GM18498 (cell line): Measurements from ENCODE around the gene C9orf72.

Experiments used
- ATAC-seq: cut with Tn5 transposase; IDR thresholded peaks from one replicate; pipeline ENCODE4 v1.9.1; 2021; ENCODE audit warnings: mild to moderate bottlenecking, moderate library complexity; ENCODE audit not compliant: unreplicated experiment

C9orf72 gene

DNA sequence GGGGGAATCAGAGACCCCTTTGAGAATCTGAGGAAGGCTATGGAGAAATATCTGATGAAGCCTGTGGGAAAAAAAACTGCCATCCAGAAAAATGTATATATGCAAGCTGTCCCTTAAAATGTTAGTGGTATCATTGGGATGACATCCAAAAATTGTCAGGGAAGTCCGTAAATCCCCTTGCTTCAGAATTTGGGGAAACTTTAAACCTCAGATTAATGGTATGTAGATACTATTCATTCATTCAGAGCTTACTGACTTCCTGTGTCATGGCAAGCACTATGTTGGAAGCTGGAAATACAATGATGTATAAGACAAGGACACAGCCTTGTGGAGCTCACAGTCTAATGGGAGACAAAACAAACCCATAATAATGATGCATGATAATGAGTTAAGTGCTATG lies 32.8 kb downstream of the C9orf72 start:
- ATAC-seq, result no peak

DNA sequence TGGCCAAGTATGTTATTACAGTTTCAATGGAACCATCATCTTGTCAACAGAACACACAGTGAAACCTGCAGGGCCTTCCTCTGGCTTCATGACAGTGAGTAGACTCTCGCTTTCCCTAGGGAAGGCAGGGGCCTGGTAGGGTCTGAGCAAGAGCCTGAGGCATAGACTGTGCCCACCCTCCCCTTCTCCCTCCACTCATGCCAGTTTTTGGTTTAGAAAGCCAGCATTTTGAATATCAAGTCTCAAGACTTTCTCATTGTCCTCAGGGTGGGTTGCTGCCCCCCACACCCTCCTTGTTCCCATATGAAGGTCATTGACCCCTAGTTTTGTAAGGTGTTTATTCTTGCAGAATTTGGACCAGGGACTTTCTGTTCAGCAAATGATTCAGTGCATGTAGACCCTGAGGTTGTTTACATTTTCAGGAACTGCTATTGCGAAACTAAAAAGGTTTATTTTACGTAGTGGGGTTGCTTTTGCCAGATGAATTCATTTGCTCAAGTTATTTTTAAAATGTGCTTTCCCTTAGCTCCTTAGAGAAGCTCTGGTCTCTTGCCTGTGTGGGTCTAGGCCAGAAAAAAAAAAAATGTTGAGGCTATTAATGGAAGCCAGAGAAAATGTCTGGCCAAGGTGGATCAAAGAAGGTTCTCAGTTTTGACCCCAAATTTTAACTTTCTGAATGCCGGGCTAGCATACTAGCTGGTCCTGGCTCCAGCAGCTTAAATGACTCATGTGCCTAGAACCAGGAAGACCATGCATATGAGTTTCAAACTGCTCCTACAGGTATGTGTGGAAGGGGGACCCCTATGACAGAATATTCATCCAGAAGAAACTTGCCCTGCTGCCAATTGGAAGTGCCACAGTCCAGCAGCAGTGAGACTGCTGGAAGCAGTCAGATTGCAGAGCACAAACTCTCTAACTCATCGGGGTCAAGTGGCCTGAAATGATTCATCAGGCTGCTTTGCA lies 33.5 kb downstream of the C9orf72 start:
- ATAC-seq, result peak; percentile 53

DNA sequence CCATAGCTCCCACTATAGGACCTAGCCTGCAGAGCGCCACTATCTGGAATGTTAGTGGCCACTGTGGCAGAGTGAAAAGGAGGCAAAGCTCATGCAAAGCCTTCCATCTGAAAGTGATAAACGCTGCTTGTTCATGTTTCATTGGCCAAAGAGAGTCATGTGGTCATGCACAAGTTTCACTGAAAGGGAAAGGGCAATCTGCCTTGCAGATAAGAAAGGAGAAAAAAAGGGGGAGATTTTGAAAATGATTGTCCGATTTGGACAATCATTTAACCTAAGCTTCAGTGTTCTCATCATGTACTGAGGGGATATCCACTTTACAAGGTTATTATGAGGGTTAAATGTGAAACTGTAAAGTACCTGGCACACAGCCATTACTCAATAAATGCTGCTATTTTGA lies 34.6 kb downstream of the C9orf72 start:
- peak; percentile 62 for ATAC-seq

DNA sequence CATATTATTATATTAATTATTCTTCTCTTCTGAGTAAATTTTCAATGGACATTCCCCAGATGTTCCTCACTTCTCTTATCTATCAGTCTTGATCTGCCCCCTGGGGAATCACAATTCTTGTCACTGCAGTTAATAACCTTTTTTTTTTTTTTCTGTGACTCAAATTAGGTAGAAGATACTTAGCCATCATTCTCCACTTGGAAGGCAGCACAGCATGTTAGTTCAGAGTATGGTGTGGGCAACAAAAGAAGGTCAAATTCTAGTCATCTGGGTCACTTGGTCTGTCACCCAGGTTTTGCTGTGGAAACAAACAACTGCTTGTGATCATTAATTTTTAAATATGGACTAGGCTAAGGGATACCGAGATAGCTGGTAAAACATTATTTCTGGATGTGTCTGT lies 35.5 kb downstream of the C9orf72 start:
- ATAC-seq, result no peak

DNA sequence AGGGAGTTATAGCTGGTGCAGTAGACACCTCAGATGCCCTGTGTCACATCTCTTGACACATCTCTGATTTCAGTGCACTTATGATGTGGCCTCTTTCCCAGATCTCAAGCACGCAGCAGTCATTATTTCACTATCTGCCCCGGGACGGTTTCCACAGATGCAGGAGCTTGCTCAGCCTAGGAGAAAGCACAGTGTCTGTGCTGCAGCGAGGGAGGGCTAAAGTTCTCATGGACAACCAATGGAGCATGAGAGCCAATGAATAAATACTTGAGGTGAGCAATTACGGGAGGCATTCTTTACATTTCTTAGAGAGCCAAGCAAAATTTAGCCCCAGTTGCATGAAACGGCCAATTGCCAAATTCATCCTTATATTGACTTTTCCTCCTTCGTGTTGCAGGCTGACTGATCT lies 36.2 kb downstream of the C9orf72 start:
- ATAC-seq, result no peak

DNA sequence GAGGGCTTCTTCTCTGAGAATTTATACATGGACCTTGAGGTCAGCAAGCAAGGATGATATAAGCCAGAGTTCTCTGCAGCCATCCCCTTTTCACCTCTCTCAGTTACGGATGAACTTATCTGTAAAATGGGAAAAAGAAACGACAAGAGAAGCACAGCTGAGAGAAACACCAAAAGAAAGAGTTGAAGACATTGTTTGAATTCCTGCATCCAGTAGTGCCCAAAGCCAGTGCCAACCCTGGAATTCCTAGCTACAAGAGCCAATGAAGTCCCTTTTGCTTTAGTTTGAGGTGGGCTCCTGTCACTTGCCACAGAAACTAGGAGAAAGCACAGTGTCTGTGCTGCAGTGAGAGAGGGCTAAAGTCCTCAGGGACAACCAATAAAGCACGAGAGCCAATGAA lies 37.1 kb downstream of the C9orf72 start:
- no peak for ATAC-seq

DNA sequence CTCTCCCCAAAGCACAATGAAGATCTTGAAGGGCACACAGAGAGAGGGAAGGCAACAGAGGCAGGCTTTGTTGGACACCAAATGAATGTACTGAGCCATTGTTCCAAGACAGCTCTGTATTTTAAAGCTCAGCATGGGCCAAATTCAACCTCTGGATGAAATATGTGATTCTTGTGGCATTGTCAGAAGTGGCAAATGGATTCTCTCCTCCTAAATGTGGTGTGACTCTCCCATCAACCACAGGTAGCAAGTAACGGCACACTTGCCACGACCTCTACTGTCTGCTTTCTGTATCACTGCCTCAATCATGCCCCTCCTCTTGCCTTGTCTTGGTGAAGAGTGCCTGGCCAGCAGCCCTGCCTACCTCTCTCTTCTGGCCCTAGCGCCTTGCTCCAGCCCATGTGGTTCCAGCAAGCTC lies 37.6 kb downstream of the C9orf72 start:
- ATAC-seq, result peak; percentile 30

DNA sequence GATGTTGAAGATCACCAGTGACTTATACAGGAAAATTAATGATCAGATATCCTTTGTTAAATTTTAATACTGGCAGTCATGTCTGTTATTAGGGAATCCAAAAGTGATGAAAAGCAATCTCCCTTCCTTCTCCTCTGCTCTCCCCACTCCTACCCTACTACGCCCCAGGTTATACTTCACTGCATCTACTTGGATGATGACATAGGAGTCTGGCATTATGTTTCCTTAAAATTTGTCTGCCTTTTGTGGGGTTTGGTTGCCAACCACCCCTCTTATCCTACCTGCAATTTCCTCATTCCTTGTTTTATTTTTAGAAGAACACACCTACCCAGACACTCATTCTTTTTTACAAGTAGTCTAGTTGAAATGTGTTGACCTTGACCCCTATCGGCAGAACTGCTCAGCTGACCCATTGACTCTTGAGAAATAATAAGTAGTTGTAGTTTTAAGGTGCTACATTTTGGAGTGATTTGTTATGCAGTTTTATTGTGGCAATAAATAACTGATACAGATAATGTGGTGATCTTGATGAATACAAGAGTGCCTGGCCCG lies 38.5 kb downstream of the C9orf72 start:
- no peak for ATAC-seq

DNA sequence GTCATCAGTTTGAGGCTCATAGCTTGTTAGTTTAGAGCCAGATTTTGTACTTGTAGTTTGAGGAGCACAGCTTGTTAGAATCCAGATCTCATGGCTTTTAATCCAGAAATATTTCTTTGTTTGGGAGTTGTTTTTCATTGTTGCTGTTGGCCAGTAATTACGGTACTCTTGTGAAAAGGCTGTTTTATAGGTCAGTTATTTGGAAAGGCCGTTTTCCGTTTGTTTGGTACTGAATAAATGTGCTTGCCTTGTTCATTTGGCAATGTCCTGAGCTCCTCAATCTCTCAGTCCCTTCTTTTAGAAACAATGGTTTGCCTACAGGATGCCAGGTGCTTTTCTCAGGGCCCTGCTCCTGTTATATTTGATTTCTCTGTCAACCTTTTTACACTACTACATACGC lies 39.1 kb downstream of the C9orf72 start:
- ATAC-seq, result no peak

DNA sequence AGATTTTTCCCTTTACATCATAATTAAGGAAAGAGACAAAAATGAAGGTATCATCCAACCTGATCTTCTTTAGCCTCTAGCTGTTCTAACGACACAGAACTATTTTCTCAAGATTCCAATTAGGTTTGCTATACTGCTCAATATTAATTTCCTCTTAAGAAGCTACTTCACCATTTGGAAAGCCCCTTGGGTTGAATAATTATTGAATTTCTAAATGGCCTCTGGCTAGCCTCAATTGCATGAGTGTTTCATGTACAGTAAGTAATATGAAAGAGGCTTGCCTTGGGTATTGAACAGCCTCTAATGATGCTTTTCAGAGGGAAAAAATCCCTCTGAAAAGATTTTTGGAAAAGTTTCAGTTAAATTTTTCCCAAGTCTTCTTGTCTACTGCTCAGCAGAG lies 40.0 kb downstream of the C9orf72 start:
- no peak for ATAC-seq

DNA sequence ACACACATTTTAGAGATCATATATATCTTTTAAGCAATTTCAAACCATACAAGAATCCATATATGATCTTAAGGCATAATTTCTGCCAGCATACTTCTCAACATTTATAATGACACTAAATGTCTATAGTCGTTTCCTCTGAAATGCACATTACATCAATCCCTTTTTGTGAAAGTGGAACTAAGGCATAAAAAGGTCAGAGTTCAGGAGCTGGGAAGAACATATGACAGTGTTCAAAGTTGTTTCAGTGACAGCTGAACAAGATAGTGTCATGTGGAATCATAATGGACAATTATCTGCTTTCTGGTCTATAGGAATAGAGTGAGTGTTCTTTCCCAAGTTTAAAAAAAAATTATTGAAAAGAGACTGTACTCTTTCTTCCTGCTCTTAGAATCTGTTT lies 41.2 kb downstream of the C9orf72 start:
- ATAC-seq, result no peak

DNA sequence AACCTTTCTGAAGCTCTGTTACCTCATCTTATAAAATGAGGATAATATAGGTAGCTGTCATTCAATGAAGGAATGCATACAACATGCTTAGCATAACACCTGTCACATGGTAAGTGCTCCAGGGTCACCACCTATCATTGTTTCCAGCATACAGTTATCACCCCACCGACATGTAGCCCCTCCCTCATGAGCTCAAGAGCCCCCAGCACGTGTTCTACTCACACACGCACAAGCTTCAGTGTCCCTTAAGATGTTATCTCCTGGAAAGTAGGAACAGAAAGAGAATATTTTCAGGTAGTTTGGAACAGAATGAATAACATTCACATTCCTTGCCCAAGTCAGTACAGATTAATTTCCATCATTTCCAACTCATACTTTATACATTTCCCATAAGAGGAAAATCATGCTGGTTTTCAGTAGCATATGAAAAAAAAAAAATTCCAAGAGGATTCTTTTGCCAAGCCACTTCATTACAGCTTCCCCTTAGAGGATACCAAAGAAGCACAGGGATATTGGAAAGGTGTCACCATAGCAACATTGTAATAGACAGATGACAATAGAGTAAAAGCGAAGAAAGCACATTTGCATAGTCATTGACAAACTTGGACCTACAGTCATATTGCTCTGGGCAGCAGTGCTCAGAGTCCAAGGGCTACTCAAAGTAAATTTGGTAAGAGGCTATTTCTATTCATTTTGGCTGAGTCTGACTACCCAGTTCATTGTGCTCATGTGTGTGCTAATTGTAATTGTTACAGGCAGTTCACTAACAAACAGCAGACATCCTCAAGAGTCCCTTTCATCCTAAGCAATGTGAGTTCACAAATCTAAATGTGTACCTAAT lies 42.1 kb downstream of the C9orf72 start:
- ATAC-seq, result no peak

DNA sequence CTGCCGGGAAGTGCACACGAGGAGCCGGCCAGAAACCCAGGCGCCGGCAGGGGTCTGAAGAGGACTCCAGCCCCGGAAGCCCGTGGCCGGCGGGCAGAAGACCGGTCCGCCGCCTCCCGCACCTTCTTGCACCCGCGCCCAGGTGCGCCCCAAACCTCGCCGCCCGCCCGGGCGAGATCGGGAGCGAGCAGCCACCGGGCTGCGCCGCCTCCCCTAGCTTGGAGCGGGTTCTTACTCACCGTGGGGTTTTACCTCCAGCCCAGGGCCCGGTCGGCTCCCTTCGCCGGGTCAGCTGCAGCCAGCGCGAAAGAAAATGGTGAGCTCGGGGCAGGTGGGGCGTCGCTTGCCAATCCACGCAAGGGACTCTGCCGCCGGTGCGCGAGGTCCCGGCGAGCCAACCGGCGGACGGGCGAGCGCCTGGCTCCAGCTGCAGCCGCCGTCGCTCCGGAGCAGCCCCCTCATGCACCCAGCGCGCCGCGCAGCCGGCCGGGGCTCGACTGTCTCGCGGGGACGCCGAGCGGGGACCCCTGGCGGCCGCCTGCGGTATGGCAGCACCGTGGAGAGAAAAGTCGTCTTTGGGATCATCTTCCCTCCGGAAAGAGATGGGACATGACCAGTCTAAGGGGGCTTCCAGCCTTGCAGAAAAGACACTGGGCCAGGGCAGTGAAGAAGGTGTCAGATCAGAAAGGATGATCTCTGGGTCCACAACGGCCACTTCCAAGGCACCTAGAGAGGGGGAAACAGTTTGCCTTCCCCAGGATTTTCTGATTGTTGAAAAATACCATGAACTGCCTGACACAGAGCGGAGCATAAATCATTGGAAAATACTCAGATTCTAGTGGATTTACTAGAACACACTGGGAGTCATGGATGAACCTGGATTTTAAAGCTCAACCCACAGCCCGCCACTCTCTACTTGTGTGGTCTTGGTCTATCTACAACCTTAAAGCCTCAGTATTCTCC lies 43.7 kb downstream of the C9orf72 start, which contains the start of gene MOB3B:
MOB3B (minus strand) TSS at position 499 of the 963 bp plus-strand sequence. CDS start 74,264 bp downstream, outside the sequence.
- peak; percentile 85 for ATAC-seq

DNA sequence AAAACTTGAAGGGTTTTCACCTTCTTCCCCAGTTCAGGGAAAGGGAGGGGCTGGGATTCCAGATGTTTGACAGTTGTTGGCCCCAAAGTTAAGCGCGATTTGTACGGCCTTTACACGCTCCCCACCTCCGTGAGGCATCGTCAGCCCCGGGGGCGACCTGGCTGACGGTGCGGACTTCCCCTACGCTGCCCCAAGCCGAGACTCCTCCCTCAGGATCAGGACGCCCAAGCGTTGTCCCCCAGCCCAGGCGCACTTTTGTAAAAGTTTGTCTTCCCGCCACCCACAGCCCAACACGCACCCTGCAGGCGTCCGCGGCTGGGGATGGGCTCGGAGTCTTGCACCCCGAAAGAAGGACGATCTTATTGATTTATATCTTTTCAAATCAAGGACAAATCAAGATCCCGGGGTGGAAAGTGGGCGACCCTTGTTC lies 44.4 kb downstream of the C9orf72 start:
- peak; percentile 48 for ATAC-seq

DNA sequence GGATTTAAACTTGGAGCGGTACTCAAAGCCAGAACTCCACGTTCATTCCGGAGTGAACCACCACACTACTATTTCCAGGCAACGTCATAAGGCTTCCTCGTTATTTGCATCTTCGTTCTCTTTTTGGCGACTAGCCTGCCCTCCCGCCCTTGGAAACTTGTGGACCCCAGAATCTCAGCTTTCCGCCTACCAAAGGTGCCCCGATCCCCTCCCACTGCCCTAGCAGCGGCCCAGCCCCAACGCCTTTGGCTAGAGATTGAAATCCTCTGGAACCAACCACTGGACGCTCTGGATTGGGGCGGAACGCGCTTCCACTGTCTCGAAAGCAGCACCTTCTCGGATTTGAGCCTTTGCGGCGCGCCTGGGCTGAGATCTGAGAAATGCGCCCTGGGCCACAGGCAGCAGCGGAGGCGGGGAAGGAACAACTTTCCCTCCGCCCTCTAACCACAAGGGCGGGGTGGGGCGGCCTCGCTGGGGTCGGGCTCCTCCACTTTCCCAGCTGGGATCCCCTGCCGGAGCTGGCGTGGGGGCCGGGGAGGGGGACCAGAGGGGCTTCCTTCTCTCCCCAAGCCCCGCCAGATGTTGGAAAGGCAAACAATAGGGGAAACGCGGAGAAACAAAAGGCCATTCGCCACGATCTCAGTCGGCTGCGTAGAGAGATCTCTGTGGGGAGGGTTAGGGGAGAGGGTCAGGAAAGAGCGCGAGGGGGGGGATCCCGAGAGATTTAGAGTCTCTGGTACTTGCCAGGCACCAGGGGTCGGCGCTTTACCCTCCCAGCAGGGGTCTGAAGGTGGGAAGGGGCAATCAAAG lies 45.0 kb downstream of the C9orf72 start:
- peak; percentile 58 for ATAC-seq

DNA sequence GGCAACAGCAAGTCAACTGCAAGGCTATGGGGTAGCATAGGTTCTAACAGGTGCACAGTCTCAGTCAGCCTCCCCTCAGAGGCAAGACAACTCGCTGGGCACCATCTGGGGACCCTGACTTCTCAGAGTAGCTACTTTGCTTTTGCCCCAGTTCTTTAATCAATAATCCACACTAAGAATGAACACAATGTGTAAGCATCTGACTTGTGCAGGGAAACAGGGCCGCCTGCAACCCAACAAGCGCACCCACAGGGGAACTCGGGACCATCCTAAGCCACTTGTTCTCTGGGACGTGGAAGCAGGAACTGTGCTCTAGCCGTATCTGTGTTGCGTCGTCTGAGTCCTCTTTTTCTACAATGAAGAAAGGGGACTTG lies 45.6 kb downstream of the C9orf72 start:
- ATAC-seq, result no peak

DNA sequence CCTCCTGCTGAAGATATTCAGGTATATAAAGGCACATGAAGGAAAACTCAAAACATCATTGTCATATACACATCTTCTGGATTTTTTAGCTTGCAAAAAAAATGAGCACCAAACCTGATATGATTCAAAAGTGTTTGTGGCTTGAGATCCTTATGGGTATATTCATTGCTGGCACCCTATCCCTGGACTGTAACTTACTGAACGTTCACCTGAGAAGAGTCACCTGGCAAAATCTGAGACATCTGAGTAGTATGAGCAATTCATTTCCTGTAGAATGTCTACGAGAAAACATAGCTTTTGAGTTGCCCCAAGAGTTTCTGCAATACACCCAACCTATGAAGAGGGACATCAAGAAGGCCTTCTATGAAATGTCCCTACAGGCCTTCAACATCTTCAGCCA lies 49.0 kb downstream of the C9orf72 start, which contains the start of gene IFNK:
IFNK (plus strand) TSS at position 55 of the 400 bp plus-strand sequence; CDS start at position 102, 47 bp downstream.
- ATAC-seq, result no peak

DNA sequence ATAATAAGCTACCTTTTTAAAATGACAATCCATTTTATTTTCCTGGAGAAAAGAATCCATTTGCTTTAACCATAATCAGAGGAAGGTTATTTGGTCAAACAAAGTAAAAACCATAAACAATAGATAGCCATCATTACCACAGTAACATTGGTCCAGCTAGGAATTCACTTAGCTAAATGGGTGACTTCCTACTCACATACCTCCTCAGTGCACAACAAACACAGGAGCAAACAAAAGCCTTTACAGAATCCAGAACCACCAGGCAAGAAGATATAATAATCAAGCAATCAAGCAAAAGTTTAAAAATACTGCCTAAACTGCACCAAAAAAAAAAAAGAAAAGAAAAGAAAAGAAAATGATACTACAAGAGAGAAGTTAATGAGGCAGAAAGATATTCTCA lies 50.1 kb downstream of the C9orf72 start:
- no peak for ATAC-seq

DNA sequence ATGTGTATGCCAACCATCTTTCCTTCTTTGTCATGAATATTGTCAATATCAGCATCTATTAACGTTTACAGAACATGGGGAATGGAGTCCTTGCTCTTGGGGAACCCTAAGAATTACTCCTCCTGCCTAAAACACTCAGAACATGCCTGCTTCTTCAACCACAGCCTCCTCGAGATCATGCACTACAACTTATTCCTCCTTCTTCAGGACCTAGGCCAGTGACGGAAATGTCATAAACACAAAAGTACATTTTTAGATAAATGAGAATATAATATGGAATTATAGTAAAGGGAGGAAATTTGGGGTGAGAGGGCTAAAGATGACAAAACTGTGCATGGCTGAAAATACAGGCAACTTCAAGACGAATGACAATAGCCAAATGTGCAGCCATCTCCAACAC lies 52.3 kb downstream of the C9orf72 start:
- no peak for ATAC-seq
